Measurements from ENCODE around the gene ABHD1.
"Not testable (repeated sequence)": the region's sequence is repeated elsewhere in the genome, so short reads cannot be mapped to it uniquely, and the experiment has no call there.

ABHD1 gene

GRCh38 chr2:27123302-27124150, at the start of gene ABHD1:
Gene ABHD1, plus strand, starts transcription at chr2:27123815. Its CDS starts 134 bp downstream, at chr2:27123949.
- DNase-seq (ENCODE audit: low read depth) = peak; percentile 38
- H3K4me3 ChIP-seq (ENCODE audit: low read depth, low read length) = peak within 1 kb of the TSS; percentile 57
- TF ChIP-seq, protein P1, sequence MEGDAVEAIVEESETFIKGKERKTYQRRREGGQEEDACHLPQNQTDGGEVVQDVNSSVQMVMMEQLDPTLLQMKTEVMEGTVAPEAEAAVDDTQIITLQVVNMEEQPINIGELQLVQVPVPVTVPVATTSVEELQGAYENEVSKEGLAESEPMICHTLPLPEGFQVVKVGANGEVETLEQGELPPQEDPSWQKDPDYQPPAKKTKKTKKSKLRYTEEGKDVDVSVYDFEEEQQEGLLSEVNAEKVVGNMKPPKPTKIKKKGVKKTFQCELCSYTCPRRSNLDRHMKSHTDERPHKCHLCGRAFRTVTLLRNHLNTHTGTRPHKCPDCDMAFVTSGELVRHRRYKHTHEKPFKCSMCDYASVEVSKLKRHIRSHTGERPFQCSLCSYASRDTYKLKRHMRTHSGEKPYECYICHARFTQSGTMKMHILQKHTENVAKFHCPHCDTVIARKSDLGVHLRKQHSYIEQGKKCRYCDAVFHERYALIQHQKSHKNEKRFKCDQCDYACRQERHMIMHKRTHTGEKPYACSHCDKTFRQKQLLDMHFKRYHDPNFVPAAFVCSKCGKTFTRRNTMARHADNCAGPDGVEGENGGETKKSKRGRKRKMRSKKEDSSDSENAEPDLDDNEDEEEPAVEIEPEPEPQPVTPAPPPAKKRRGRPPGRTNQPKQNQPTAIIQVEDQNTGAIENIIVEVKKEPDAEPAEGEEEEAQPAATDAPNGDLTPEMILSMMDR (IDR thresholded peaks at IDR 0.05; ENCODE audit: insufficient read depth, low read depth, low read length, missing control alignments) = no peak

DNA sequence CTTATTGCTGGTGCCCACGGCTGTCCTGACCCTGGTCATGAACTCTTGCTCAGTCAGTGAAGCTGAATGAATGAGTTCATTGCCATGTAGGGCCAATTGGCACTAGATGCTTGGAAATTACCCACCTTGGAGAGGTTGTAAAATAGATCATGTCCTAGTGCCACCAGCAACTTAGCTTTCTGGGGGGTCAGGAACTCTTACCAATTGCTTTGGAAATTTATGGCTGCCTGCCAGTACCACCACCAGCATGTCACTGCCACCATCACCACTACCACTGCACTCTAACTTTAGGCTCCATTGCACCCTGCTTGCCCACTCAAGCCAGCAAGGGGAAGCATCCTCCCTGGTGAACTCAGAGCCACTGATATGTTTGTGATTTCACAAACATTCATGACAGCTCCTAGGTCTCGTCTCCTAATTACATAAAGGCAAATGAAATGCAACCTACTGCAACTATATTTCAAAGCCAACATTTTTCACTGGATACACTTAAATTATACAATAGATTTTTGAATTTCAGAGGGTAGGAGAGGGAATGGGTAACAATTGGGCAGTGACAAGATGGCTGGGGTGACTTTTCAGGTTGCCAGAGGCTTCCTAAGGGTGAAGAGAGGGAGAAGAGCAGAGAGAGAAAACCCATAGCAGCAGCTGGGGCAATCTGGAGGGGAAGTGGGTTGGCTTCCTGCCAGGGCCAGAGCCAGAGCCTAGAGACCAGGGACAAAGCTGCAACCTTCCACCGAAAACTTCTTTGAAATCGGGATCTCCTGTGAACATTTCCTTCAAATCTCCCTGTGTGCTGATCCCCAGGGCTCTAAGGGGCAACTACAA, 48.7 kb upstream of the ABHD1 start:
- peak; percentile 82 for DNase-seq (ENCODE audit: low read depth)
- TF ChIP-seq, protein P1 (IDR thresholded peaks at IDR 0.05; ENCODE audit: insufficient read depth, low read depth, low read length, missing control alignments) = no peak
- H3K4me3 ChIP-seq (ENCODE audit: low read depth, low read length) = no peak overlapping the region

DNA sequence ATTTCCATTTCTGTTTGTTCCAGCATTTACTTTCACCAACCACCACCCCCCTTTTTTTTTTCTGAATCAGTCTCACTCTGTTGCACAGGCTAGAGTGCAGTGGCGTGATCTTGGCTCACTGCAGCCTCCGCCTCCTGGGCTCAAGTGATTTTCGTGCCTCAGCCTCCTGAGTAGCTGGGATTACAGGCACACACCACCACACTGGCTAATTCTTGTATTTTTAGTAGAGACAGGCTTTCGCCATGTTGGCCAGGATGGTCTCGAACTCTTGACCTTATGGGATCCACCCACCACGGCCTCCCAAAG, 48.1 kb upstream of the ABHD1 start:
- not testable (repeated sequence) for DNase-seq (ENCODE audit: low read depth)

GRCh38 chr2:27076323-27076722, 47.3 kb upstream of the ABHD1 start:
- no peak for DNase-seq (ENCODE audit: low read depth)
- TF ChIP-seq, protein P1 (IDR thresholded peaks at IDR 0.05; ENCODE audit: insufficient read depth, low read depth, low read length, missing control alignments) = no peak
- no peak overlapping the region for H3K4me3 ChIP-seq (ENCODE audit: low read depth, low read length)

More for the DNA sequence above, 48.1 kb upstream of the ABHD1 start:
- H3K4me3 ChIP-seq (ENCODE audit: low read depth, low read length) = not testable (repeated sequence)

DNA sequence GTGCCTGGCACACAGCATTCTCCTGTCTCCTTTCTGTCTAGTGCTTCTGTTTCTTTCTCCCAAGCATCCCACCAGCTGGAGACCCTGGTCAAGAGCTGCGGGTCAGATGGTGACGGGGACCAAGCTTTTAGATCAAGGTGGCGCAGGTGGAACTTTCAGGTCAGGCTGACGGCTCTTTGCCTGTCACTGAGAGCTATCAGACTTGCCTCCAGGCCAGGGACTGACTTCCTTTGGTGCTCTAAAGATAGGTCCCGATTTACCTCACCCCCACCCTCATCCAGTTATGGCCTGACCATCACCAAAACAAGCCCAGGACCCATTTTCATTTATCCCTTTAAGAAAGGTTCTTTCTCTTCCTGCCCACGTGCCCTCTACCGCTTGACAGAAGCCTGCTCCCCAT, 46.4 kb upstream of the ABHD1 start:
- no peak overlapping the region for H3K4me3 ChIP-seq (ENCODE audit: low read depth, low read length)
- DNase-seq (ENCODE audit: low read depth) = no peak
- TF ChIP-seq, protein P1 (IDR thresholded peaks at IDR 0.05; ENCODE audit: insufficient read depth, low read depth, low read length, missing control alignments) = no peak

- TF ChIP-seq, protein P1 (IDR thresholded peaks at IDR 0.05; ENCODE audit: insufficient read depth, low read depth, low read length, missing control alignments) = no peak
- DNase-seq (ENCODE audit: low read depth) = no peak
- no peak within 1 kb of the TSS for H3K4me3 ChIP-seq (ENCODE audit: low read depth, low read length)
Observed at GRCh38 chr2:27078267-27079194, 45.1 kb upstream of the ABHD1 start, which contains the start of gene EMILIN1. Gene EMILIN1, plus strand, starts transcription at chr2:27078615. Its CDS starts 451 bp downstream, at chr2:27079066.

All from GM12865 (cell line).